ENCODE measurements around the gene MAX. TPM values are rescaled to one million over a fixed set of nuclear protein-coding genes. Genes with fewer than 3 reads are reported as not detected.

MAX gene
- total and polyA plus RNA-seq, 2 donors (not counting 1 experiment from before 2014, with no cell fraction given), result 35.0 to 85.8 TPM

GRCh38 chr14:65098586-65098985, 3.7 kb downstream of the MAX start:
- H3K9me3 ChIP-seq (ENCODE audit: control insufficient read depth, insufficient read depth, low read depth, low read length), result no peaks in the 10 kb centered on the region
- H3K4me2 ChIP-seq (ENCODE audit: extremely low read depth, insufficient read depth, low read length), result peak overlapping the region; percentile 44
- peak overlapping the region; percentile 3 to 43 (median 28) for H3K4me3 ChIP-seq (replicated peaks in 1 of 4; ENCODE audit: control extremely low read depth in 1 of 4, insufficient read depth in 1 of 4, low read depth in 3 of 4, low read length in 4 of 4)
- H3K27me3 ChIP-seq (ENCODE audit: control insufficient read depth, insufficient read depth, low read length), result no peaks in the 10 kb centered on the region
- peaks cover 52% of the 10 kb centered on the region for H3K79me2 ChIP-seq (ENCODE audit: control insufficient read depth, insufficient read depth, low read length)
- TF ChIP-seq EZH2 (IDR thresholded peaks at IDR 0.05; ENCODE audit: low read length, missing control alignments), result no peak
- no peak for TF ChIP-seq CTCF (conservative IDR thresholded peaks at IDR 0.05 in 1 of 2, IDR thresholded peaks at IDR 0.05 in 1 of 2; ENCODE audit: low read depth in 1 of 2, low read length in 2 of 2)
- H3K9ac ChIP-seq (ENCODE audit: insufficient read depth, low read length), result peak overlapping the region; percentile 28
- no peak overlapping the region for H2AFZ ChIP-seq (ENCODE audit: low read length)
- H3K27ac ChIP-seq (ENCODE audit: insufficient read depth, low read length), result peak overlapping the region; percentile 17
- DNase-seq (ENCODE audit: low read depth in 2 of 2), result peak; percentile 13 to 60
- H3K36me3 ChIP-seq (ENCODE audit: control insufficient read depth, insufficient read depth, low read length), result peaks cover 2% of the 10 kb centered on the region
- no peaks in the 10 kb centered on the region for H4K20me1 ChIP-seq (ENCODE audit: control insufficient read depth, extremely low read depth, insufficient read depth, low read length)
- H3K4me1 ChIP-seq (ENCODE audit: control insufficient read depth, extremely low read depth, insufficient read depth, low read length), result peaks cover 9% of the 10 kb centered on the region

DNA sequence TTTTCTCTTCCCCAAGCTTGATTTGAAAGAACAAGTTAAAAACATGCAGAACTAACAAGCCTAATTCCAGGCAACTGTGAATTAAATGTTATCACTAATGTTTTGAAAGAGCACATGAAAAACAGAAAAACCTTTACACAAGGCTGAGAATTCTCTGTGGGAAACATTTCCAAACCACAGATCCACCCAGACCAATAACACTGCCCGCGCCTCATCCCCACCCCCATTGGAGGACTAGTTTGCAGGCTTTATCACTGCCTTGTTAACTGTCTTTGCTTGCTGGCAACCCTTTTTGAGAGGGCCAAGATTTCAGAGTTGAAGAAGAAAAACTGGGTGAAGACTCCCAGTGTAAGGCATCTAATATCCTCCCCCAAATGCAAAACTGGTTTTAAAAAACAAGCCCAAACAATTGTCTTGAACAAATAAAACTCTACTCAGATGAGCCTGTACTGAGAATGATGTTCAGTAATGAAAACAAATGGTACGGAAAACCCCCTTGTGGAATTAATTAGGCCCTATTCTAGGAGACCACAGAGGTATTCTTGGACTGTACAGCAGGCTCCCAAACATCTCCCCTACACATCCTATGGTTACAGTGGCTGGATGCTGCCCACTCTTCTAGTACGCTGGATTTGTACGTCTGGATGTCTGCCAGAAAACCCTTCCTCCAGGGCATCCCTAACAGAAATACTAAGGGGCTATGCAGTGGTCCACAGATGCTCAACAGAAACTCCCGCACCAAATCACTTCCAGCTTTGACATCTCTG, 5.8 kb downstream of the MAX start:
- H3K9me3 ChIP-seq (ENCODE audit: control insufficient read depth, insufficient read depth, low read depth, low read length), result no peaks in the 10 kb centered on the region
- H3K79me2 ChIP-seq (ENCODE audit: control insufficient read depth, insufficient read depth, low read length), result peaks cover 46% of the 10 kb centered on the region
- peak; percentile 30 to 64 for DNase-seq (ENCODE audit: low read depth in 2 of 2)
- H3K4me3 ChIP-seq (replicated peaks in 1 of 4; ENCODE audit: control extremely low read depth in 1 of 4, insufficient read depth in 1 of 4, low read depth in 3 of 4, low read length in 4 of 4), result peak overlapping the region in 1 of 4 experiments; percentile 5
- peaks cover 7% of the 10 kb centered on the region for H3K4me1 ChIP-seq (ENCODE audit: control insufficient read depth, extremely low read depth, insufficient read depth, low read length)
- no peak overlapping the region for H3K9ac ChIP-seq (ENCODE audit: insufficient read depth, low read length)
- H3K27ac ChIP-seq (ENCODE audit: insufficient read depth, low read length), result no peak overlapping the region
- H3K27me3 ChIP-seq (ENCODE audit: control insufficient read depth, insufficient read depth, low read length), result no peaks in the 10 kb centered on the region
- peaks cover 6% of the 10 kb centered on the region for H3K36me3 ChIP-seq (ENCODE audit: control insufficient read depth, insufficient read depth, low read length)
- peak overlapping the region; percentile 38 for H3K4me2 ChIP-seq (ENCODE audit: extremely low read depth, insufficient read depth, low read length)
- H4K20me1 ChIP-seq (ENCODE audit: control insufficient read depth, extremely low read depth, insufficient read depth, low read length), result no peaks in the 10 kb centered on the region
- TF ChIP-seq CTCF (conservative IDR thresholded peaks at IDR 0.05 in 1 of 2, IDR thresholded peaks at IDR 0.05 in 1 of 2; ENCODE audit: low read depth in 1 of 2, low read length in 2 of 2), result no peak
- TF ChIP-seq EZH2 (IDR thresholded peaks at IDR 0.05; ENCODE audit: low read length, missing control alignments), result no peak
- no peak overlapping the region for H2AFZ ChIP-seq (ENCODE audit: low read length)

DNA sequence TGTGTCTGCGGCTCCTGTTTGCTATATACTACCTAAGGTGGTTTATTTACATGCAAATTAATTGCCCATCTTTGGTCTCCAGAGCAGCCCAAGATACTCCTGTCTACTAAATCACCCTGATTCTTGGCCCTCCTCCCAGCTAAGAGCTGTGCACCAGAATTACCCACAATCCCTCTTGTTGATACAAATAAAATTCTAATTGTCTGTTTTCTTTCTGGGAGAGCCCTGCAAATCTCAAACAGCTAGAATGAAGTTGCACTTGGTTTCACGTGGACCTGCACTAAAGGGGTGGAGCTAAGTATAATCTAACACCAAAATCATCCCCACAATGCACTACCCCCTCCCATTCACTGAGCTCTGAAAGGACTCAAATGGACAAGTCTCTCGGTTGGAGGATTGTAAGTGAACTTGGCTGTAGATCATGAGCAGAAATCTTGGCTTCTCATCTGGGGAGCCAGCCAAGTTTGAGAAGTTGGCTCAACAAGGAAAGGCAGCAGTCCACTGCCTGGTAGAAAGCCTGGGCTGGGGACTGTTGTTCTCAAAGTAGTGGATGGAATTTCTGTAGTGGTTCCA, 6.6 kb downstream of the MAX start:
- peak; percentile 88 to 89 for DNase-seq (ENCODE audit: low read depth in 2 of 2)
- Histone ChIP-seq H4K20me1 (ENCODE audit: control insufficient read depth, extremely low read depth, insufficient read depth, low read length) (no peaks in the 10 kb centered on the region), H3K9ac (ENCODE audit: insufficient read depth, low read length) (no peak overlapping the region), H3K27me3 (ENCODE audit: control insufficient read depth, insufficient read depth, low read length) (no peaks in the 10 kb centered on the region), H3K36me3 (ENCODE audit: control insufficient read depth, insufficient read depth, low read length) (peaks cover 6% of the 10 kb centered on the region), H3K4me2 (ENCODE audit: extremely low read depth, insufficient read depth, low read length) (no peak overlapping the region), H2AFZ (ENCODE audit: low read length) (no peak overlapping the region), H3K4me3 (replicated peaks in 1 of 4; ENCODE audit: control extremely low read depth in 1 of 4, insufficient read depth in 1 of 4, low read depth in 3 of 4, low read length in 4 of 4) (no peak overlapping the region), H3K9me3 (ENCODE audit: control insufficient read depth, insufficient read depth, low read depth, low read length) (no peaks in the 10 kb centered on the region), H3K27ac (ENCODE audit: insufficient read depth, low read length) (no peak overlapping the region), H3K79me2 (ENCODE audit: control insufficient read depth, insufficient read depth, low read length) (peaks cover 38% of the 10 kb centered on the region), H3K4me1 (ENCODE audit: control insufficient read depth, extremely low read depth, insufficient read depth, low read length) (peaks cover 7% of the 10 kb centered on the region)
- no peak for TF ChIP-seq EZH2 (IDR thresholded peaks at IDR 0.05; ENCODE audit: low read length, missing control alignments)
- TF ChIP-seq CTCF (conservative IDR thresholded peaks at IDR 0.05 in 1 of 2, IDR thresholded peaks at IDR 0.05 in 1 of 2; ENCODE audit: low read depth in 1 of 2, low read length in 2 of 2), result no peak

Data from fibroblast of lung (primary cell).